Stimulated activated naive B cell treated with anti-CD40 and anti-IgM and Interleukin-4, amounts not matched to agents 10 μg/mL and 1 μg/mL and 100 μg/mL, for 72 hours (primary cell): ENCODE measurements around the gene STIM2.

Source experiments
- ATAC-seq, 2 donors: fragments of 150-1000 bp; cut with Tn5 transposase; replicated peaks; 2 replicates each; pipeline ENCODE4 v1.10.0; 2021; ENCODE audit warnings: moderate library complexity in 1 of 2
- DNase-seq: peaks from one replicate; pipeline ENCODE4 v3.0.0; 2021
- H3K27ac Mint-ChIP-seq: one replicate; pipeline ENCODE4 v1.8.0; 2022; ENCODE audit warnings: mild to moderate bottlenecking, mixed read lengths
- H3K27me3 Mint-ChIP-seq, 2 donors: one replicate each; pipeline ENCODE4 v1.8.0; 2022; ENCODE audit warnings: mixed read lengths in 2 of 2
- H3K36me3 Mint-ChIP-seq, 2 donors: one replicate each; pipeline ENCODE4 v1.8.0; 2022; ENCODE audit warnings: mixed read lengths in 2 of 2, mild to moderate bottlenecking in 1 of 2
- H3K4me1 Mint-ChIP-seq, 2 donors: one replicate each; pipeline ENCODE4 v1.8.0; 2022; ENCODE audit warnings: mixed read lengths in 2 of 2, mild to moderate bottlenecking in 1 of 2
- H3K4me3 Mint-ChIP-seq, 2 donors: one replicate each; pipeline ENCODE4 v1.8.0; 2022; ENCODE audit warnings: mild to moderate bottlenecking in 2 of 2, mixed read lengths in 2 of 2, moderate library complexity in 1 of 2
- H3K9me3 Mint-ChIP-seq, 2 donors: one replicate each; pipeline ENCODE4 v1.8.0; 2022; ENCODE audit warnings: mixed read lengths in 2 of 2, mild to moderate bottlenecking in 1 of 2

Gene STIM2

GRCh38 chr4:26866781-26867180 lies 6.1 kb downstream of the STIM2 start:
- no peak overlapping the region for H3K27ac Mint-ChIP-seq
- no peaks in the 10 kb centered on the region for H3K9me3 Mint-ChIP-seq
- H3K4me1 Mint-ChIP-seq, result peaks cover 42 to 71% of the 10 kb centered on the region in 2 donors
- H3K27me3 Mint-ChIP-seq, result no peaks in the 10 kb centered on the region
- peaks cover 0 to 5% of the 10 kb centered on the region in 2 donors for H3K36me3 Mint-ChIP-seq
- DNase-seq, result no peak
- ATAC-seq, result no peak
- no peak overlapping the region for H3K4me3 Mint-ChIP-seq

GRCh38 chr4:26867914-26868684 lies 7.5 kb downstream of the STIM2 start:
- H3K9me3 Mint-ChIP-seq, result peaks cover 0 to 2% of the 10 kb centered on the region in 2 donors
- H3K27ac Mint-ChIP-seq, result no peak overlapping the region
- H3K4me3 Mint-ChIP-seq, result peak overlapping the region; percentile 30 to 51
- H3K36me3 Mint-ChIP-seq, result peaks cover 3 to 11% of the 10 kb centered on the region in 2 donors
- DNase-seq (no peak), ATAC-seq (peak; percentile 62 to 63)
- peaks cover 44 to 73% of the 10 kb centered on the region in 2 donors for H3K4me1 Mint-ChIP-seq
- no peaks in the 10 kb centered on the region for H3K27me3 Mint-ChIP-seq

GRCh38 chr4:26870576-26871262 lies 10.1 kb downstream of the STIM2 start:
- peaks cover 40 to 79% of the 10 kb centered on the region in 2 donors for H3K4me1 Mint-ChIP-seq
- ATAC-seq, result no peak
- H3K27ac Mint-ChIP-seq, result no peak overlapping the region
- no peaks in the 10 kb centered on the region for H3K27me3 Mint-ChIP-seq
- no peak overlapping the region for H3K4me3 Mint-ChIP-seq
- peaks cover 0 to 2% of the 10 kb centered on the region in 2 donors for H3K9me3 Mint-ChIP-seq
- no peak for DNase-seq
- H3K36me3 Mint-ChIP-seq, result peaks cover 3 to 15% of the 10 kb centered on the region in 2 donors

- DNase-seq, result no peak
- Mint-ChIP-seq H3K4me1 (peaks cover 41 to 80% of the 10 kb centered on the region in 2 donors), H3K27me3 (no peaks in the 10 kb centered on the region), H3K36me3 (peaks cover 3 to 15% of the 10 kb centered on the region in 2 donors), H3K4me3 (no peak overlapping the region), H3K27ac (no peak overlapping the region), H3K9me3 (peaks cover 0 to 2% of the 10 kb centered on the region in 2 donors)
- no peak for ATAC-seq
Measured at GRCh38 chr4:26871611-26872010, 11.0 kb downstream of the STIM2 start.

- Mint-ChIP-seq H3K4me1 (peaks cover 38 to 83% of the 10 kb centered on the region in 2 donors), H3K27ac (peak overlapping the region; percentile 76), H3K27me3 (no peaks in the 10 kb centered on the region), H3K36me3 (peaks cover 14 to 28% of the 10 kb centered on the region in 2 donors), H3K9me3 (peaks cover 4% of the 10 kb centered on the region in 2 donors), H3K4me3 (peak overlapping the region in 1 of 2 donors; percentile 36)
- no peak for DNase-seq
- ATAC-seq, result peak; percentile 82 to 92
Measured at GRCh38 chr4:26873391-26874026, 12.9 kb downstream of the STIM2 start.

GRCh38 chr4:26874110-26874509 lies 13.5 kb downstream of the STIM2 start:
- ATAC-seq (peak; percentile 22 to 35), DNase-seq (no peak)
- H3K36me3 Mint-ChIP-seq, result peaks cover 20 to 34% of the 10 kb centered on the region in 2 donors
- peaks cover 6 to 7% of the 10 kb centered on the region in 2 donors for H3K9me3 Mint-ChIP-seq
- H3K27me3 Mint-ChIP-seq, result no peaks in the 10 kb centered on the region
- H3K27ac Mint-ChIP-seq, result peak overlapping the region; percentile 67
- no peak overlapping the region for H3K4me3 Mint-ChIP-seq
- peaks cover 38 to 83% of the 10 kb centered on the region in 2 donors for H3K4me1 Mint-ChIP-seq

- Mint-ChIP-seq H3K9me3 (peaks cover 6 to 7% of the 10 kb centered on the region in 2 donors), H3K27ac (peak overlapping the region; percentile 53), H3K27me3 (no peaks in the 10 kb centered on the region), H3K4me3 (no peak overlapping the region), H3K4me1 (peaks cover 38 to 88% of the 10 kb centered on the region in 2 donors), H3K36me3 (peaks cover 22 to 31% of the 10 kb centered on the region in 2 donors)
- no peak for ATAC-seq
- no peak for DNase-seq
Measured at GRCh38 chr4:26877406-26877805, 16.8 kb downstream of the STIM2 start.

- peak overlapping the region; percentile 1 for H3K27ac Mint-ChIP-seq
- H3K36me3 Mint-ChIP-seq, result peaks cover 19 to 26% of the 10 kb centered on the region in 2 donors
- no peak overlapping the region for H3K4me3 Mint-ChIP-seq
- no peak for ATAC-seq
- peaks cover 36 to 88% of the 10 kb centered on the region in 2 donors for H3K4me1 Mint-ChIP-seq
- peaks cover 5 to 6% of the 10 kb centered on the region in 2 donors for H3K9me3 Mint-ChIP-seq
- H3K27me3 Mint-ChIP-seq, result no peaks in the 10 kb centered on the region
- DNase-seq, result no peak
Measured at GRCh38 chr4:26877961-26878360, 17.3 kb downstream of the STIM2 start.

GRCh38 chr4:26878794-26879391 lies 18.3 kb downstream of the STIM2 start:
- Mint-ChIP-seq H3K4me1 (peaks cover 37 to 84% of the 10 kb centered on the region in 2 donors), H3K27ac (peak overlapping the region; percentile 79), H3K9me3 (peaks cover 5 to 6% of the 10 kb centered on the region in 2 donors), H3K4me3 (no peak overlapping the region), H3K27me3 (no peaks in the 10 kb centered on the region), H3K36me3 (peaks cover 19 to 21% of the 10 kb centered on the region in 2 donors)
- no peak for DNase-seq
- ATAC-seq, result no peak

GRCh38 chr4:26879805-26880204 lies 19.2 kb downstream of the STIM2 start:
- no peak overlapping the region for H3K27ac Mint-ChIP-seq
- no peak for ATAC-seq
- no peak for DNase-seq
- H3K4me1 Mint-ChIP-seq, result peaks cover 39 to 84% of the 10 kb centered on the region in 2 donors
- H3K4me3 Mint-ChIP-seq, result no peak overlapping the region
- no peaks in the 10 kb centered on the region for H3K27me3 Mint-ChIP-seq
- H3K36me3 Mint-ChIP-seq, result peaks cover 19 to 21% of the 10 kb centered on the region in 2 donors
- peaks cover 5 to 6% of the 10 kb centered on the region in 2 donors for H3K9me3 Mint-ChIP-seq

GRCh38 chr4:26884026-26884425 lies 23.4 kb downstream of the STIM2 start:
- no peaks in the 10 kb centered on the region for H3K27me3 Mint-ChIP-seq
- no peak for ATAC-seq
- H3K27ac Mint-ChIP-seq, result peak overlapping the region; percentile 95
- no peaks in the 10 kb centered on the region for H3K9me3 Mint-ChIP-seq
- H3K36me3 Mint-ChIP-seq, result peaks cover 2 to 3% of the 10 kb centered on the region in 2 donors
- peak overlapping the region; percentile 50 to 67 for H3K4me3 Mint-ChIP-seq
- DNase-seq, result no peak
- H3K4me1 Mint-ChIP-seq, result peaks cover 39 to 85% of the 10 kb centered on the region in 2 donors

GRCh38 chr4:26884486-26884988 lies 23.9 kb downstream of the STIM2 start:
- no peak for DNase-seq
- Mint-ChIP-seq H3K4me3 (peak overlapping the region; percentile 61 to 67), H3K4me1 (peaks cover 40 to 85% of the 10 kb centered on the region in 2 donors), H3K27ac (peak overlapping the region; percentile 95), H3K27me3 (no peaks in the 10 kb centered on the region), H3K9me3 (no peaks in the 10 kb centered on the region), H3K36me3 (no peaks in the 10 kb centered on the region)
- peak; percentile 74 to 75 for ATAC-seq

GRCh38 chr4:26885912-26886274 lies 25.3 kb downstream of the STIM2 start:
- H3K27ac Mint-ChIP-seq, result peak overlapping the region; percentile 93
- H3K27me3 Mint-ChIP-seq, result no peaks in the 10 kb centered on the region
- peaks cover 4 to 8% of the 10 kb centered on the region in 2 donors for H3K36me3 Mint-ChIP-seq
- peaks cover 42 to 85% of the 10 kb centered on the region in 2 donors for H3K4me1 Mint-ChIP-seq
- H3K4me3 Mint-ChIP-seq, result peak overlapping the region; percentile 66 to 72
- H3K9me3 Mint-ChIP-seq, result peaks cover 0 to 2% of the 10 kb centered on the region in 2 donors
- peak; percentile 33 for DNase-seq
- peak; percentile 83 to 84 for ATAC-seq

- H3K27ac Mint-ChIP-seq, result peak overlapping the region; percentile 92
- ATAC-seq, result no peak
- peak overlapping the region; percentile 65 to 66 for H3K4me3 Mint-ChIP-seq
- H3K9me3 Mint-ChIP-seq, result peaks cover 3 to 6% of the 10 kb centered on the region in 2 donors
- H3K36me3 Mint-ChIP-seq, result peaks cover 12 to 15% of the 10 kb centered on the region in 2 donors
- H3K27me3 Mint-ChIP-seq, result no peaks in the 10 kb centered on the region
- peaks cover 41 to 80% of the 10 kb centered on the region in 2 donors for H3K4me1 Mint-ChIP-seq
- no peak for DNase-seq
Measured at GRCh38 chr4:26887143-26887542, 26.5 kb downstream of the STIM2 start.
